GM19467 (cell line): ENCODE measurements around the gene LYG1.
A peak's percentile ranks its signal among the peaks of the same experiment; 100 is the strongest.
"Not testable (repeated sequence)": the region's sequence is repeated elsewhere in the genome, so short reads cannot be mapped to it uniquely, and the experiment has no call there.

ENCODE experiments used
- ATAC-seq: cut with Tn5 transposase; IDR thresholded peaks from one replicate; pipeline ENCODE4 v1.9.1; 2021; ENCODE audit warnings: mild to moderate bottlenecking, moderate library complexity; ENCODE audit not compliant: unreplicated experiment

LYG1 gene

GRCh38 chr2:99301097-99301496 is at the start of gene LYG1:
TSS of gene LYG1 (minus strand) at chr2:99301197. CDS start at chr2:99295670, 5,527 bp downstream.
- ATAC-seq: not testable (repeated sequence)

- no peak for ATAC-seq
Measured at GRCh38 chr2:99350194-99350593, 49.2 kb upstream of the LYG1 start.

- ATAC-seq: no peak
Measured at GRCh38 chr2:99348173-99348572, 47.2 kb upstream of the LYG1 start.

GRCh38 chr2:99346218-99346617 is 45.2 kb upstream of the LYG1 start:
- no peak for ATAC-seq

GRCh38 chr2:99345446-99345845 is 44.4 kb upstream of the LYG1 start:
- ATAC-seq: not testable (repeated sequence)

GRCh38 chr2:99342536-99342935 is 41.5 kb upstream of the LYG1 start:
- ATAC-seq: no peak

- ATAC-seq: no peak
Measured at GRCh38 chr2:99340669-99341236, 39.8 kb upstream of the LYG1 start.

GRCh38 chr2:99338029-99338585 is 37.1 kb upstream of the LYG1 start:
- no peak for ATAC-seq

GRCh38 chr2:99337113-99338028 is 36.4 kb upstream of the LYG1 start, which contains the start of gene EIF5B:
TSS of gene EIF5B (plus strand) at chr2:99337389. CDS start at chr2:99337555, 166 bp downstream.
- ATAC-seq: peak; percentile 57

GRCh38 chr2:99336804-99337112 is 35.8 kb upstream of the LYG1 start:
- ATAC-seq: peak; percentile 5

- ATAC-seq: peak; percentile 71
Measured at GRCh38 chr2:99335911-99336803, 35.2 kb upstream of the LYG1 start, which contains the start of gene TXNDC9. TSS of gene TXNDC9 (minus strand) at chr2:99336333. CDS start at chr2:99333210, 3,123 bp downstream.

GRCh38 chr2:99325384-99325783 is 24.4 kb upstream of the LYG1 start:
- ATAC-seq: no peak

- ATAC-seq: not testable (repeated sequence)
Measured at GRCh38 chr2:99317873-99318200, 16.8 kb upstream of the LYG1 start.

- ATAC-seq: no peak
Measured at GRCh38 chr2:99317161-99317872, 16.3 kb upstream of the LYG1 start.

GRCh38 chr2:99299580-99299979 is 1.4 kb downstream of the LYG1 start:
- no peak for ATAC-seq

- no peak for ATAC-seq
Measured at GRCh38 chr2:99297994-99298393, 3.0 kb downstream of the LYG1 start.

- no peak for ATAC-seq
Measured at GRCh38 chr2:99285526-99285925, 15.5 kb downstream of the LYG1 start.

GRCh38 chr2:99279969-99280695 is 20.9 kb downstream of the LYG1 start:
- ATAC-seq: no peak

GRCh38 chr2:99278793-99279291 is 22.2 kb downstream of the LYG1 start:
- no peak for ATAC-seq
